IPS-18a (cell line): Measurements from ENCODE around the gene RNF43.
"Not testable (repeated sequence)": the region's sequence is repeated elsewhere in the genome, so short reads cannot be mapped to it uniquely, and the experiment has no call there.

ENCODE experiments used
- H3K27ac ChIP-seq: one replicate; pipeline ENCODE4 v1.5.1; 2013; ENCODE audit warnings: low read length
- H3K27me3 ChIP-seq: one replicate; pipeline ENCODE4 v1.6.1; 2013; ENCODE audit warnings: mild to moderate bottlenecking, low read length; ENCODE audit not compliant: control insufficient read depth, insufficient read depth
- H3K36me3 ChIP-seq: one replicate; pipeline ENCODE4 v1.6.1; 2013; ENCODE audit warnings: low read depth, low read length; ENCODE audit not compliant: control insufficient read depth
- H3K4me1 ChIP-seq: one replicate; pipeline ENCODE4 v1.6.1; 2013; ENCODE audit warnings: low read depth, low read length; ENCODE audit not compliant: control insufficient read depth
- H3K4me3 ChIP-seq: one replicate; pipeline ENCODE4 v1.5.1; 2013; ENCODE audit warnings: low read length
- H3K9ac ChIP-seq: one replicate; pipeline ENCODE4 v1.6.1; 2013; ENCODE audit warnings: mild to moderate bottlenecking, low read length, moderate library complexity
- H3K9me3 ChIP-seq: one replicate; pipeline ENCODE4 v1.6.1; 2013; ENCODE audit warnings: low read depth, low read length; ENCODE audit not compliant: control insufficient read depth

RNF43 gene

DNA sequence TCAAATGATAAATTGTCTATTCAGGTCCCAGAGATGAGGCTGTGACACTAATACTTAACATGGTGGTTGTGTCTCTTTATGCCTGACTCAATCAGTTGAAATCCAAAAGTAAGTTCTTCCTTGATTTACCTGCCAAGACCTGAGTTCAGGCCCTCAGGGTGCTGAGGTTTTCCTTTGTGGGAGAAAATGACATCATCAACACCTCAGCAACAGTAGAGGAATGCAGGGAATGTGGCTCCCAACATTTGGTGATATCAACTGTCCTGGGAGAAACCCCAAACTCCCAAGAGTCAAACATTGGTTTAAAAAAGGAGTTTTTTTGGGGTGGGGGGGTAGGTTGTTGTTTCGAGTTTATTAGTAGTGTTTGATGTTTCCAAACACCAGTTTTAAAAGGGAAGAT lies 14.7 kb downstream of the RNF43 start:
- no peak overlapping the region for H3K27ac ChIP-seq
- peaks cover 83% of the 10 kb centered on the region for H3K27me3 ChIP-seq
- no peak overlapping the region for H3K9ac ChIP-seq
- no peaks in the 10 kb centered on the region for H3K36me3 ChIP-seq
- H3K4me3 ChIP-seq = no peak overlapping the region
- H3K9me3 ChIP-seq = no peaks in the 10 kb centered on the region
- H3K4me1 ChIP-seq = peaks cover 34% of the 10 kb centered on the region

DNA sequence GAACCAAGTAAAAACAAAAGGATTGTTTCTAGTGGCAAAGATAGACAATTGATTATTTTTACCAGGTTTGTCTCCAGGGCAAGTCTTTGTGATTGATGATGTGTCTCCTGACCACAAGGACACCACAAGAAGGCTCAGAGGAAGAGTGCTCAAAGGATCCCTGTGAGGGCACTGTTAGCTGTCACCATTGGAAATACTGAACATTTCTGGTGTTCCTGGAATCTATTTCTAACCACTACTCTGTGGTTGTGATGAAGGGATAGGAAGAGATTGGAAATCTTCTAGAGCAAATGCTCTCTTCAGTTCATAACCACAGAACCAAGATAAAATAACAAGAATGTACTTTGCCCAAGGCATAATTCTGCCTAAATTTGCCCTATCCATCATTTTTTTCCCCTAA lies 15.3 kb downstream of the RNF43 start:
- Histone ChIP-seq H3K36me3 (no peaks in the 10 kb centered on the region), H3K9me3 (no peaks in the 10 kb centered on the region), H3K27ac (no peak overlapping the region), H3K9ac (no peak overlapping the region), H3K27me3 (peaks cover 89% of the 10 kb centered on the region), H3K4me1 (peaks cover 34% of the 10 kb centered on the region), H3K4me3 (no peak overlapping the region)

DNA sequence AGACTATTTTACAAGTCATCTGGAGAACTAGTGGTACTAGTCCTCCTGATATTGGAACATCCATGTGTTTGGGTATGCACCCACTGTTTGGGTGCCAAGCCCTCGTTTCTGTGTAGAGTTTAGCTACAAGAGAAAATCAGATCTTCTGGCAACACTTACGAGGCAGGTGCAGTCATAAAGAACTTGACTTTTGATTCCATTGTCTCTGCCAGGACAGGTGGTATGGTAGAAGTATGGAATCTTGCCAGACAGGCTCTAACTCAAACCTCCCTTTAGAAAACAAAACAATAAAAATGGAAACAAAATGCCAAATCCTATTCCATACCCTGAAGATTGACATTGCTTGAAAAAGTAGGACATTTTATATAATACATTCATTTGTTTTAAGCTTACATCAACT lies 16.0 kb downstream of the RNF43 start:
- H3K4me3 ChIP-seq = no peak overlapping the region
- H3K9ac ChIP-seq = no peak overlapping the region
- peaks cover 97% of the 10 kb centered on the region for H3K27me3 ChIP-seq
- peaks cover 34% of the 10 kb centered on the region for H3K4me1 ChIP-seq
- no peak overlapping the region for H3K27ac ChIP-seq
- H3K36me3 ChIP-seq = no peaks in the 10 kb centered on the region
- H3K9me3 ChIP-seq = no peaks in the 10 kb centered on the region

DNA sequence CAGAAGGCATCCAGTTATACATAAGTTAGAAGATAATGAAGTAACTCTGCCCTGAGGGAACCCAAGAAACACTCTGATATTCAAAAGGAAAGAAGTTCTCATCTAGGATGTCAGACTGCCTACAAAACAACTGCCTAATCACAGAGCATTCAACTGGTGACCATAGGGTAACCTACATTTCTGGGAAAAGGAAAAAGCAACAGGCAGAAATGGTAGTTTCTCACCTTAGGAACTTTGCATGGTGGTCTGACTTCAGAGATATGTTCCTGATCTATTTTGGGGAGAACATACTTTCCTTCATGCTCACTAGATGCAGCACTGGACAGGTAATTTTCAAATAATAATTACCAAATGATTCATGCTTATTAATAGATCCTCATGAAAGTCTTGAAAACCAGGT lies 16.5 kb downstream of the RNF43 start:
- H3K4me1 ChIP-seq = peaks cover 34% of the 10 kb centered on the region
- no peak overlapping the region for H3K9ac ChIP-seq
- no peak overlapping the region for H3K27ac ChIP-seq
- no peaks in the 10 kb centered on the region for H3K9me3 ChIP-seq
- peaks cover 99% of the 10 kb centered on the region for H3K27me3 ChIP-seq
- no peak overlapping the region for H3K4me3 ChIP-seq
- H3K36me3 ChIP-seq = no peaks in the 10 kb centered on the region

DNA sequence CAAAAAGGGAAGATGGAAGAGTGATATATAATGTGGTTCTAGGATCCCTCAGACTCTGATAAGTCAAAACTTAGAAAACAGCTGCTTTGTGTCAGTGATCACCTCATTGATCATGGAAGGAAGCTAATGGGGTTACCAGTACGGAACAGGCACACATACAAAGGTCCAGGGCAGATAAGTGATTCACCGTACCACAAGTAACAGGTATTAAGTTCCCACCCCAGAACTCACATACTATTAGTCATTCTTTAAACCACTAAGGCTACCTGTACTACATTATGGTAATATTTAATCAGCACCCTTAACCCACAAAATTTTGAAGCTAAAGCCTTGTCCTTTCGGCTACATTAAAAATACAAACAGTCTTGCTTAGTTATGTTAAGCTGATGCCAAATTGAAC lies 17.4 kb downstream of the RNF43 start:
- Histone ChIP-seq H3K4me3 (no peak overlapping the region), H3K27ac (no peak overlapping the region), H3K27me3 (peaks cover 99% of the 10 kb centered on the region), H3K4me1 (peaks cover 34% of the 10 kb centered on the region), H3K36me3 (no peaks in the 10 kb centered on the region), H3K9me3 (no peaks in the 10 kb centered on the region), H3K9ac (no peak overlapping the region)

DNA sequence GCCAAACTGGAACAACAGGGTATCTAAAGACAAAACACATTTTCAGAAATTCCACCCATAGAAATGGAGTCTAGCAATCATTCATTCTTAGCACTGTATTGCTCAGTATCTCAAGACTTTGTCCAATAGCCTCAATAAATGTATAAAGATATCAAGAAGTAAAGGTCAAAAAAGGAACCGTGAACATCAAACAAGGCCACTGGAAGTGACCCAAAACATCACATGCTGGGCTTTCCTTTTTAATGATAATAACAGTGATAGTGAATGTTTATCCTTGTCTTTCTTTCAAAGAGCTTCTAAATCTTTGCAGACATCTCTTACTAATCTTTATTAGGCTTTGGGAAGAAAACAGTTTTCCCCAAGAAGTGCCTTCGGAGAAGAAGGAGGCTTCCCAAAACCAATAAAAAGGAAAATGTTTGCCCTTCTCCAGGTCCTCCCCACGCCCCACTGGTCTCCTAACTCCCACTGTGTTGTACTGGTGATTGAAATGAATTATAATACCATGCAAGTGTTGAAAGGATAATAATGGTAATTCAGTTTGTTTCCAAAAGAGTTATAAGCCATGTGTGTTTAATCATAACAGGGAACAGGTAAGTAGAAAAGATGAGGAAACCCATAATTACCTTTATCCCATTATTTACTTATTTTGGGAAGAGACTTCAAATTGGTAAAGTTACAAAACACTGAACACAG lies 18.6 kb downstream of the RNF43 start:
- Histone ChIP-seq H3K9ac (no peak overlapping the region), H3K36me3 (no peaks in the 10 kb centered on the region), H3K27ac (no peak overlapping the region), H3K9me3 (no peaks in the 10 kb centered on the region), H3K4me3 (no peak overlapping the region), H3K4me1 (peaks cover 29% of the 10 kb centered on the region), H3K27me3 (peaks cover 93% of the 10 kb centered on the region)

DNA sequence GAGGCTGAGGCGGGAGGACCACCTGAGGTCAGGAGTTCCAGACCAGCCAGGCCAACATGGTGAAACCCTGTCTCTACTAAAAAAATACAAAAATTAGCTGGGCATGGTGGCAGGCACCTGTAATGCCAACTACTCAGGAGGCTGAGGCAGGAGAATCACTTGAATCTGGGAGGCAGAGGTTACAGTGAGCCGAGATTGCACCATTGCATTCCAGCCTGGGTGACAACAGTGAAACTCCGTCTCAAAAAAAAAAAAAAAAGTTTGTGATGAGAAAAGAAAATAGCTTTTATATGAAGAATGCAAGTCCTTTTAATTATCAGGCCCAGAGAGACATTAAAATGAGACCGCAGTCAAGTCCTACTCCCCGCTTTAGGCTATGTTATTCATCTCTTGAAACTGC lies 19.9 kb downstream of the RNF43 start:
- Histone ChIP-seq H3K4me1 (peaks cover 18% of the 10 kb centered on the region), H3K27me3 (peaks cover 81% of the 10 kb centered on the region)
- not testable (repeated sequence) for H3K9ac ChIP-seq, H3K36me3 ChIP-seq, H3K9me3 ChIP-seq, H3K4me3 ChIP-seq, H3K27ac ChIP-seq

DNA sequence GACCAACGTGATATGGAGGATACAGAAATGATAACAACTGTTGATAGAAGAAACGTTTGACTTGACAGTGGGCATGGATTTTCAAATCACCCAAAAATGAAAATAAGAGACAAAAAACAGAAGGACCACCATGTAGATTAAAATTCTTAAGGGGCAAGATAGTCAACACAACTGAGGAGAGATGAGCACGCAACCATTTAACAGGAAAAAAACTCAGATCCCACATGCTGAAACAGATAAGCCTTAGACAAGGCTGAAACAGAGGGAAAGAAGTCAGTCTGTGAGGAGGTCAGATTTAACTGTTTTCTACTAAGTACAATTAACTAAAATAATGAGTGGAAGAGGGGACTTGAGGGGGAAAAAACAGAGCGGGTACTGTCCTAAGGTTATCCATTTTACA lies 21.2 kb downstream of the RNF43 start:
- no peaks in the 10 kb centered on the region for H3K36me3 ChIP-seq
- H3K9ac ChIP-seq = no peak overlapping the region
- H3K4me3 ChIP-seq = no peak overlapping the region
- peaks cover 69% of the 10 kb centered on the region for H3K27me3 ChIP-seq
- no peak overlapping the region for H3K27ac ChIP-seq
- H3K9me3 ChIP-seq = no peaks in the 10 kb centered on the region
- peaks cover 12% of the 10 kb centered on the region for H3K4me1 ChIP-seq

DNA sequence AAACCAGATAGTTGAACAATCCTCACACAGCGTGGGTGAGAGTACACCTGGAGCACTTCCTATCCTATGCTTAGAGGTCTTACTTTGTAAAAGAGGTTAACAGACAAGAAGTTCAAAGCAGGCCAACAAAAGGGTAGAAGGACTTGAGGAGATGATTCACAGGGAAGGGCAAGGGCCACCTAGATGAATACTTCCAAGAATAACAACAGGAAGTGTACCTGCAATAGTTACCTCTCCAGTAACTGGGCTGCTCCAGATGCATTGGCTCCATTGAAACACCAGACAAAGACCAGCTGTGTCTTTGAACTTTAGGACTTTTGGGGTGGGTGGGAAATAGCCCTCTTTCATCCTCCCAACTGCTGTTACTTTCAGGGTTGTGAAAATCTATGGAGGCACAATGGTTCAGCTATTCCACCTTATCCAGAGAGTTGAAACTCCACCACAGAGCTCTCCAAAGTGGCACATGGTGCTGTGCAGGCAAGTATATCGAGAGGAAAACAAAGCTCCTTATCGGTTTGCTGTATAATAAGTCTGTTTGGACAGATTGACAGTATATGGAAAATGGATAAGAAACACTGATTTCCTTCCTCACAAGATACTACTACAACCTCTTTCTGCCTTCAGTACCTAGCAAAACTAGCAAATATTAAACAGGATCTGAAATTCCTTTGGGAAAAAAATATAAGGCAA lies 22.7 kb downstream of the RNF43 start:
- Histone ChIP-seq H3K27ac (no peak overlapping the region), H3K9ac (no peak overlapping the region), H3K9me3 (no peaks in the 10 kb centered on the region), H3K36me3 (no peaks in the 10 kb centered on the region), H3K27me3 (peaks cover 54% of the 10 kb centered on the region), H3K4me1 (peaks cover 15% of the 10 kb centered on the region), H3K4me3 (no peak overlapping the region)

DNA sequence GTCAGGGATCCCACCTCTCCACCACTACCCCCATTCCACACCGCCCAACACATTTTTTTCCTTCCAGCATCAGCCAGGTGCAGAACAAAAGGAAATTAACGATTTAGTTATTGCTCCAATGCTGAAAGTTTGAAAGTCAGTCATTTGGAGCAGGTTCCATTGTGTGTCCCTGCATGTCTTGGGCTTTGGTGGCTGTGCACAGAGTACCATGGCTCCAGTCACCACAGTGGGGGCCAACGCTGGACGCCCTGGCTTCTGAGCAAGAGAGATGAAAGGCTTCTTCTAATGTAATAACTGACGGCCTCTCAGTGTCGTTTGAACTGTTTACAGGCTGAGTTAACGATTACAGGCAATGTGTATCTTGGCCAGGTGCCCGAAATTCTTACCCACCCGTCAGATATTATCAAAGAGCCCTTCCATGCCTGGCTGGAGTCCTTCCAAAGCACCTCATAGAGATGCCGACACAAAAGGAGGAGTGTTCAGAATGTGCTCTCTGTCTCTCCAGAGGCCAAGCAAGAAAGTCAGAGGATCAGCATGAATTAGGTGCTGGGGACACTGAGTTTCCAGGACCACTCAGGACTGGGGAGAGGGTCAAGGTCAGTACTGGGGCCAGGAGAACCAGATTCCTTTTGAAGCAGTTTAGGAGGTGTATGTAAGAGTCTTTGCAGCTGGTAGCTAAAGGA lies 25.9 kb downstream of the RNF43 start:
- peaks cover 22% of the 10 kb centered on the region for H3K27me3 ChIP-seq
- no peaks in the 10 kb centered on the region for H3K9me3 ChIP-seq
- no peak overlapping the region for H3K4me3 ChIP-seq
- no peak overlapping the region for H3K27ac ChIP-seq
- H3K4me1 ChIP-seq = peaks cover 21% of the 10 kb centered on the region
- H3K36me3 ChIP-seq = no peaks in the 10 kb centered on the region
- no peak overlapping the region for H3K9ac ChIP-seq

DNA sequence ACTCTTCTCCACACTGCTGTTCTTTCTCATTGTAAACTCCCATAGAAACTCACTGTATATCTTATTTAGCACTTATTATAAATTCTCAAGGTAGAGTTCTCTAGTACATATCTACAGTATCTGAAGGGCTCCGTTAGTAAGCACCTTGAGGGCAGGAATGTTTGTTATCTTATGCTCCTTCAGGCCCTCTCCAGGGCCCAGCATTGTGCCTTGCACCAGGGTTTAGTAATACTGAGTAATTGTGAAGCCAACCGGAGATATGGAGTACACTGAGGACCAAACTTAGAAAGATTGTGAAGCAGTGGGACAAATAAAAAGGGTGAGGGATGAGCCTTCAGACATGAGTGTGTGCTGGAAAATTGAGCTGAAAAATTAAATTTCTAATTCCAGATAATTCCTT lies 26.4 kb downstream of the RNF43 start:
- Histone ChIP-seq H3K36me3 (no peaks in the 10 kb centered on the region), H3K4me3 (no peak overlapping the region), H3K9me3 (no peaks in the 10 kb centered on the region), H3K27ac (no peak overlapping the region), H3K4me1 (peaks cover 21% of the 10 kb centered on the region), H3K27me3 (peaks cover 16% of the 10 kb centered on the region), H3K9ac (no peak overlapping the region)
